Neural progenitor cell (in vitro differentiated cells): ENCODE measurements around the gene NKX2-2.

Source experiments
- CTCF ChIP-seq: fragments of 200-600 bp; sonication (generic); IDR thresholded peaks from 2 replicates; pipeline ENCODE4 v1.5.1; 2017; ENCODE audit warnings: antibody characterized with exemption, mild to moderate bottlenecking
- EZH2phosphoT487 ChIP-seq: fragments of 200-600 bp; sonication (generic); IDR thresholded peaks from 2 replicates; pipeline ENCODE4 v1.6.1; 2017; ENCODE audit warnings: antibody characterized with exemption

- TF ChIP-seq CTCF (no peak), EZH2phosphoT487 (no peak)
These were observed 15.2 kb downstream of the NKX2-2 start for GRCh38 chr20:21498635-21499034.
